K562 (cell line): Measurements from ENCODE around the gene CLIP2. TPM values are rescaled to one million over a fixed set of nuclear protein-coding genes. Genes with fewer than 3 reads are reported as not detected.
"Not testable (repeated sequence)": the region's sequence is repeated elsewhere in the genome, so short reads cannot be mapped to it uniquely, and the experiment has no call there.

Experiments
- ATAC-seq: fragments of 200-7000 bp; cut with Tn5 transposase; 3 replicates; pipeline ENCODE4 v1.9.1; 2020; ENCODE audit warnings: moderate library complexity
- BruUV-seq: library from RNA; stranded (reverse); fragments of 400-500 nt; replicated peaks from 2 replicates; lab custom pipeline; 2021; lab: Mats Ljungman, UMichigan
- CTCF ChIA-PET: fragments of 300-600 bp; formaldehyde crosslinking; extraction: SDS; loops from one replicate; lab custom pipeline; 2021; ENCODE audit warnings: low intra/inter-chr PET ratio; lab: Yijun Ruan, JAX
- POLR2A ChIA-PET: fragments of 300-600, 350-650 bp; sonication (Branson Sonifier 250); formaldehyde crosslinking; extraction: SDS; loops from one replicate; lab custom pipeline; 2021; ENCODE audit warnings: antibody characterized with exemption, inconsistent platforms; lab: Yijun Ruan, JAX
- DNase-seq, 4 experiments: peaks; one replicate each; pipeline versions ENCODE4 v3.0.0 to v3.0.0-alpha.2; 2011 to 2018; ENCODE audit warnings: low spot score in 3 of 4, mixed read lengths in 3 of 4; ENCODE audit errors: extremely low read depth in 1 of 4
- FAIRE-seq: peaks from 2 replicates; lab custom pipeline; 2011; peaks lifted over from hg19 to GRCh38; lab: Jason Lieb, UNC
- H2AFZ ChIP-seq: 2 replicates; pipeline ENCODE4 v1.6.0; 2011; ENCODE audit warnings: low read depth, low read length, control low read depth, inconsistent platforms
- H3K27ac ChIP-seq: fragments of 200-600 bp; 3 replicates; pipeline ENCODE4 v1.8.0; 2011; ENCODE audit warnings: low read depth, mild to moderate bottlenecking, control low read depth, inconsistent platforms, low read length, moderate library complexity, mixed read lengths; ENCODE audit errors: extremely low read depth
- H3K27me3 ChIP-seq, 2 experiments: fragments of 300-600 bp in 1 of 2; 2 replicates in 1 of 2; 3 replicates in 1 of 2; pipeline versions ENCODE4 v1.6.0 to v1.8.0; 2011; ENCODE audit warnings: inconsistent platforms in 2 of 2, low read length in 2 of 2, mild to moderate bottlenecking in 1 of 2, mixed read lengths in 1 of 2, moderate library complexity in 1 of 2; ENCODE audit not compliant: control insufficient read depth in 2 of 2, insufficient read depth in 2 of 2
- H3K36me3 ChIP-seq: fragments of 300-600 bp; 3 replicates; pipeline ENCODE4 v1.8.0; 2011; ENCODE audit warnings: mild to moderate bottlenecking, low read length, inconsistent platforms; ENCODE audit not compliant: control insufficient read depth, insufficient read depth
- H3K4me1 ChIP-seq, 2 experiments: fragments of 200-600 bp in 1 of 2; replicated peaks in 1 of 2; 2 replicates in 1 of 2; 3 replicates in 1 of 2; pipeline versions ENCODE4 v1.5.1 to v1.8.0; 2011; ENCODE audit warnings: inconsistent platforms in 2 of 2, low read length in 2 of 2, mild to moderate bottlenecking in 1 of 2, mixed read lengths in 1 of 2, moderate library complexity in 1 of 2; ENCODE audit not compliant: control insufficient read depth in 2 of 2, insufficient read depth in 2 of 2
- H3K4me2 ChIP-seq: 2 replicates; pipeline ENCODE4 v1.6.1; 2011; ENCODE audit warnings: low read length, control low read depth, inconsistent platforms, mixed read lengths; ENCODE audit not compliant: insufficient read depth
- H3K4me3 ChIP-seq: fragments of 200-600 bp; sonication (generic), shearing (Covaris generic); 2 replicates; pipeline ENCODE4 v1.5.1; 2016; ENCODE audit warnings: control low read depth, inconsistent platforms
- H3K79me2 ChIP-seq: fragments of 200-600 bp; 3 replicates; pipeline ENCODE4 v1.8.0; 2011; ENCODE audit warnings: low read length, inconsistent platforms; ENCODE audit not compliant: control insufficient read depth, insufficient read depth
- H3K9ac ChIP-seq, 2 experiments: 2 replicates each; pipeline versions ENCODE4 v1.6.0 to v1.6.1; 2011; ENCODE audit warnings: low read depth in 2 of 2, low read length in 2 of 2, control low read depth in 1 of 2, inconsistent platforms in 1 of 2, mild to moderate bottlenecking in 1 of 2, mixed read lengths in 1 of 2; ENCODE audit not compliant: insufficient read depth in 1 of 2
- H3K9me1 ChIP-seq: one replicate; pipeline ENCODE4 v1.6.0; 2011; ENCODE audit warnings: inconsistent platforms, mild to moderate bottlenecking, low read length, moderate library complexity; ENCODE audit not compliant: control insufficient read depth, insufficient read depth
- H3K9me3 ChIP-seq: replicated peaks from 2 replicates; pipeline ENCODE4 v1.5.1; 2011; ENCODE audit warnings: low read depth, low read length, inconsistent platforms; ENCODE audit not compliant: control insufficient read depth, insufficient read depth
- H4K20me1 ChIP-seq: replicated peaks from 2 replicates; pipeline ENCODE4 v1.6.1; 2011; ENCODE audit warnings: low read length, inconsistent platforms, mixed read lengths; ENCODE audit not compliant: control insufficient read depth, insufficient read depth
- SIN3A ChIP-seq, 2 experiments: fragments of 150-350 bp in 1 of 2; IDR thresholded peaks; 2 replicates each; pipeline ENCODE4 v1.6.1; 2011 to 2016; ENCODE audit warnings: borderline replicate concordance in 2 of 2, low read depth in 2 of 2, low read length in 2 of 2, mild to moderate bottlenecking in 2 of 2, moderate library complexity in 2 of 2; ENCODE audit not compliant: control insufficient read depth in 1 of 2
- TFAM ChIP-seq: fragments of 250-450 bp; sonication (Bioruptor Pico); conservative IDR thresholded peaks from 2 replicates; pipeline ENCODE4 v1.5.0; 2021; ENCODE audit warnings: mild to moderate bottlenecking, moderate library complexity
- ZBTB49 ChIP-seq: sonication (generic); formaldehyde crosslinking; IDR thresholded peaks from 2 replicates; pipeline ENCODE4 v1.8.0; 2022; ENCODE audit warnings: missing genetic modification reagents, mild to moderate bottlenecking, borderline replicate concordance
- WGBS: fragments of 100-300 bp; shearing (Covaris generic); methylation state at CpG from one replicate; pipeline ENCODE4 v1.1.6; 2016; ENCODE audit warnings: low coverage, mixed read lengths; ENCODE audit not compliant: insufficient coverage; ENCODE audit errors: missing lambda C conversion rate; 5-methylcytosine and 5-hydroxymethylcytosine counted together
- in situ Hi-C: fragments of 300-500 bp; cut with MboI; formaldehyde crosslinking; loops from 4 replicates; pipeline ENCODE4 v1.15.0; 2018; ENCODE audit warnings: inconsistent platforms, mixed read lengths
- intact Hi-C: fragments of 100-400 bp; cut with micrococcal nuclease; formaldehyde crosslinking; loops from 2 replicates; pipeline ENCODE4 v1.14.2; 2022
- polyA plus RNA-seq, 8 experiments: library from polyadenylated mRNA; depleted of rRNA in 4 of 8; stranded (reverse) in 5 of 8; unstranded in 3 of 8; fragments of >200 nt; fragmentation: Nextera tagmentation in 2 of 8; fragmentation: Illumina TruSeq in 1 of 8; extraction: Ambion mirVana in 2 of 8; extraction: Trizol in 1 of 8; gene quantifications; 2 replicates each; pipeline versions ENCODE4 v1.2.1 to v1.2.3, GENCODE V29; 2011 to 2014; ENCODE audit warnings: inconsistent platforms in 1 of 8, missing spikeins in 1 of 8
- total RNA-seq, 7 experiments: library from RNA; depleted of rRNA in 6 of 7; stranded (reverse); fragments of >200 nt in 6 of 7; fragmentation: Illumina TruSeq in 2 of 7; extraction: Trizol in 2 of 7; gene quantifications; 2 replicates each; pipeline versions ENCODE4 v1.2.1 to v1.2.3, GENCODE V29; 2011 to 2021; ENCODE audit warnings: low replicate concordance in 1 of 7

Gene CLIP2
- total and polyA plus RNA-seq, 9 of the 15 experiments (the other 6 are each of a cell fraction or from before 2014, with no cell fraction given): 0.07 to 5.4 (median 2.1) TPM

- TF ChIP-seq ZBTB49 (CRISPR knock-in tag): no peak
- no peak for TF ChIP-seq SIN3A (IDR thresholded peaks at IDR 0.05; ENCODE audit: borderline replicate concordance in 2 of 2, control insufficient read depth in 1 of 2, low read depth in 2 of 2, low read length in 2 of 2)
- TF ChIP-seq TFAM (CRISPR knock-in tag): no peak
Measured at GRCh38 chr7:74429153-74429747, 140.0 kb downstream of the CLIP2 start (continued).

- FAIRE-seq, H3K4me3 ChIP-seq, H3K27ac ChIP-seq, H3K4me1 ChIP-seq, H3K9me3 ChIP-seq, H3K9me1 ChIP-seq, POLR2A ChIA-PET, BruUV-seq, H3K4me2 ChIP-seq, H3K36me3 ChIP-seq, DNase-seq, in situ Hi-C loops, ATAC-seq, H3K79me2 ChIP-seq, H4K20me1 ChIP-seq, H3K9ac ChIP-seq, intact Hi-C loops, H2AFZ ChIP-seq: not testable (repeated sequence)
- peaks cover 4 to 35% of the 10 kb centered on the region in 2 experiments; a peak in 3 of 5 replicates for H3K27me3 ChIP-seq
- WGBS: 7% methylated on average over 7 of the region's 9 CpGs
- CTCF ChIA-PET: interaction anchor here (0.6 kb wide), 1 partner anchor 225 kb away, joined by 4 read pairs; no protein-coding TSS in a partner anchor
Measured at GRCh38 chr7:74430409-74430808, 141.2 kb downstream of the CLIP2 start.
